Lower leg skin (tissue), 4 donors: ENCODE results near the gene DCST1. TPM values are rescaled to one million over a fixed set of nuclear protein-coding genes. Genes with fewer than 3 reads are reported as not detected.
"Not testable (repeated sequence)": the region's sequence is repeated elsewhere in the genome, so short reads cannot be mapped to it uniquely, and the experiment has no call there.

Experiments
- DNase-seq, 2 donors: peaks; one replicate each; pipeline ENCODE4 v3.0.0-alpha.2; 2019; ENCODE audit warnings: low spot score in 2 of 2
- H3K4me3 ChIP-seq: fragments of 200-600 bp; sonication (generic); 2 replicates; pipeline ENCODE4 v1.5.1; 2017; ENCODE audit warnings: mild to moderate bottlenecking, low read depth; ENCODE audit not compliant: poor library complexity, severe bottlenecking
- CTCF ChIP-seq, 3 donors: fragments of 450-650 bp; IDR thresholded peaks; one replicate each; pipeline ENCODE4 v1.5.1; 2016; ENCODE audit warnings: antibody characterized with exemption in 3 of 3, mild to moderate bottlenecking in 3 of 3, moderate library complexity in 2 of 3
- POLR2A ChIP-seq, 2 donors: fragments of 450-650 bp; IDR thresholded peaks; one replicate each; pipeline ENCODE4 v1.6.1; 2016 to 2017; ENCODE audit warnings: antibody characterized with exemption in 2 of 2, mild to moderate bottlenecking in 1 of 2, moderate library complexity in 1 of 2
- WGBS, 2 donors: methylation state at CpG; one replicate each; pipeline ENCODE4 v1.1.5; 2018; 5-methylcytosine and 5-hydroxymethylcytosine counted together
- intact Hi-C: fragments of 100-400 bp; cut with DNase I; formaldehyde crosslinking; loops from one replicate; pipeline ENCODE4 v1.15.0; 2023; ENCODE audit warnings: low total_unique reads
- total RNA-seq, 4 donors: library from RNA; depleted of rRNA; stranded (reverse); fragments of >200 nt; gene quantifications; one replicate each; pipeline ENCODE4 v1.1.0, GENCODE V29; 2016

The DCST1 gene
- 1 to 10 TPM in 2 of 4 donors, under 1 TPM in 2; 0.38 to 3.6 (median 0.87) TPM for total RNA-seq

GRCh38 chr1:155033524-155033923 lies at the start of gene DCST1, which contains the start of gene DCST2:
TSS of gene DCST1 (plus strand) at chr1:155033824. CDS start at chr1:155034037, 213 bp downstream.
TSS of gene DCST2 (minus strand) at chr1:155033781. CDS start at chr1:155033701, 80 bp downstream.
- TF ChIP-seq CTCF (IDR thresholded peaks at IDR 0.05) = no peak
- no peak for TF ChIP-seq POLR2A (IDR thresholded peaks at IDR 0.05)
- 95 to 97% methylated on average over 9 of the region's 9 CpGs for WGBS, 2 donors
- no peak for DNase-seq
- intact Hi-C loops = no loop called here
- no peak within 1 kb of the TSS for H3K4me3 ChIP-seq

- H3K4me3 ChIP-seq, intact Hi-C loops, DNase-seq: not testable (repeated sequence)
- 89 to 92% methylated on average over 4 of the region's 4 CpGs for WGBS, 2 donors
Observed at GRCh38 chr1:154986736-154987135, 46.9 kb upstream of the DCST1 start.

GRCh38 chr1:154987326-154987725 lies 46.3 kb upstream of the DCST1 start:
- no peak overlapping the region for H3K4me3 ChIP-seq
- 63 to 76% methylated on average over 6 of the region's 6 CpGs for WGBS, 2 donors
- intact Hi-C loops = no loop called here
- TF ChIP-seq POLR2A (IDR thresholded peaks at IDR 0.05) = no peak
- TF ChIP-seq CTCF (IDR thresholded peaks at IDR 0.05) = no peak
- no peak for DNase-seq

- no peak for DNase-seq
- 89% methylated on average over 17 of the region's 17 CpGs for WGBS, 2 donors
- TF ChIP-seq POLR2A (IDR thresholded peaks at IDR 0.05) (no peak), CTCF (IDR thresholded peaks at IDR 0.05) (no peak)
- H3K4me3 ChIP-seq = no peak overlapping the region
- intact Hi-C loops = no loop called here
Observed at GRCh38 chr1:154988058-154988954, 45.3 kb upstream of the DCST1 start.

GRCh38 chr1:154989195-154989860 lies 44.3 kb upstream of the DCST1 start:
- 75 to 92% methylated on average over 3 of the region's 3 CpGs for WGBS, 2 donors
- no peak overlapping the region for H3K4me3 ChIP-seq
- TF ChIP-seq POLR2A (IDR thresholded peaks at IDR 0.05) = no peak
- no peak for TF ChIP-seq CTCF (IDR thresholded peaks at IDR 0.05)
- intact Hi-C loops = no loop called here
- DNase-seq = no peak

GRCh38 chr1:154990276-154990675 lies 43.3 kb upstream of the DCST1 start:
- no peak for DNase-seq
- intact Hi-C loops = no loop called here
- H3K4me3 ChIP-seq = no peak overlapping the region
- TF ChIP-seq POLR2A (IDR thresholded peaks at IDR 0.05) (no peak), CTCF (IDR thresholded peaks at IDR 0.05) (no peak)
- WGBS, 2 donors = 89 to 93% methylated on average over 8 of the region's 8 CpGs
